GM21576 (cell line): Measurements from ENCODE around the gene COL26A1.

ENCODE experiments used
- ATAC-seq: cut with Tn5 transposase; IDR thresholded peaks from one replicate; pipeline ENCODE4 v1.9.1; 2021; ENCODE audit warnings: mild to moderate bottlenecking, moderate library complexity; ENCODE audit not compliant: unreplicated experiment

The COL26A1 gene

DNA sequence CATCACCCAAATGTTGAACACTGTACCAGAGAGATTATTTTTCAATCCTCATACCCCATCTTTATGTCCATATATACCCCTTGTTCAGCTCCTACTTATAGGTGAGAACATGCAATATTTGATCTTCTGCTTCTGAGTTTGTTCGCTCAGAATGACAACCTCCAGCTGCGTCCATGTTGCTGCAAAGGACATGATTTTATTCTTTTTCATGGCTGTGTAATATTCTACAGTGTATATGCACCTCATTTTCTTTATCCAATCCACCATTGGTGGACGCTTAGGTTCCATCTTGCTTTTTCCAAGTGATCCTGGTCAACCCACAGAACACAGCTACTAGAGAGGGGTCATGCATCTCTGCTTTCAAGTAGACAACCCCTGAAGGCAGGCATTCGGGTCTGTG is 166.9 kb downstream of the COL26A1 start:
- no peak for ATAC-seq

GRCh38 chr7:101531726-101532357 is 169.2 kb downstream of the COL26A1 start:
- no peak for ATAC-seq

DNA sequence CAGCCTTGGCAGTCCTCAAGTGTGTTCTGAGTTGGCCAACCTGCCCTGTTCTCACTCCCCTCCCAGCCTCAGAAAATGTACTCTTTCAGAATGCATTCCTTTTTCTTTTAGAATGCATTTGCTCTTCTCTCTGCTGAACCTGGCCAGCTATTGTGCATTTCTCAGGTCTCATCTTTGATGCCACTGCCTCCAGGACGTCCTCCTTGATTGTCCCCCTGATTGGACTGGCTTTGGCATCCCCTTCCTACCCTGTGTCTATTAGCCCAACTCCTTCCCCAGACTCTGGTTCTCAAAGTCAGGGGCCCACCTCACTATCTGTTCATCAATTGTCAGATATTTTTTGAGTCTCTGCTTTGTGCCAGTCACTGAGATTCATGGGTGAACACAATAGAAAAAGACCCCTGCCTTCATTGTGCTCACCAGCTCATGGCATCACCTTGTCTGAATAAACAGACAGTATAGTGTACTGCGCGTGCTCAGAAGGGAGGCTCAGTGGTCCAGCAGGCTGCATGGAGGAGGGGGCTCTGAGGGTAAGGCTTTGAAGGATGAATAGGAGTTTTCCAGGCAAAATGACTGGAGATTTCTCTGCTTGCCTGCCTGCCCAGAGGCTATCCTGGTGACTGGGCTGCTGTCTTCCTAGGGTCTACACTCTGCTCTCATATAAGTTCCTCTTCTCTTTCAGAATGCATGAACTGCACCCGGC is 169.9 kb downstream of the COL26A1 start:
- ATAC-seq = no peak

DNA sequence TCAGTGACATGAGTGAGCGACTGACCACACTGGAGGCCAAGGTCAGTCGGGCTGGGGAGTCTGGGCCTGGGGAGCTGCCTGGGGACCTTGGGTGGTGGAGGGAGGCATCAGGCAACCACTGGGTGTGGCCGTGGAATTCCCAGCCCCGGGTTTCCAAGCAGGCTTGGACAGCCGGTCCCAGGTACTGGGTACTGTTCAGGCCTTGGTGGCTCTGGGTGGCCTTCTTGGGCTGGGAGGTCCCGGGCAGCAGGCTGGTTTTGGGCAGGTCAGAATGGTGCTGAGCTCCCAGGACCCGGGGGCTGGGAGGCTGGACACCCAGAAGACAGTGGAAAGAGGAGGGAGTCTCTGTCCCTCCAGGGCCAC is 170.4 kb downstream of the COL26A1 start:
- no peak for ATAC-seq

DNA sequence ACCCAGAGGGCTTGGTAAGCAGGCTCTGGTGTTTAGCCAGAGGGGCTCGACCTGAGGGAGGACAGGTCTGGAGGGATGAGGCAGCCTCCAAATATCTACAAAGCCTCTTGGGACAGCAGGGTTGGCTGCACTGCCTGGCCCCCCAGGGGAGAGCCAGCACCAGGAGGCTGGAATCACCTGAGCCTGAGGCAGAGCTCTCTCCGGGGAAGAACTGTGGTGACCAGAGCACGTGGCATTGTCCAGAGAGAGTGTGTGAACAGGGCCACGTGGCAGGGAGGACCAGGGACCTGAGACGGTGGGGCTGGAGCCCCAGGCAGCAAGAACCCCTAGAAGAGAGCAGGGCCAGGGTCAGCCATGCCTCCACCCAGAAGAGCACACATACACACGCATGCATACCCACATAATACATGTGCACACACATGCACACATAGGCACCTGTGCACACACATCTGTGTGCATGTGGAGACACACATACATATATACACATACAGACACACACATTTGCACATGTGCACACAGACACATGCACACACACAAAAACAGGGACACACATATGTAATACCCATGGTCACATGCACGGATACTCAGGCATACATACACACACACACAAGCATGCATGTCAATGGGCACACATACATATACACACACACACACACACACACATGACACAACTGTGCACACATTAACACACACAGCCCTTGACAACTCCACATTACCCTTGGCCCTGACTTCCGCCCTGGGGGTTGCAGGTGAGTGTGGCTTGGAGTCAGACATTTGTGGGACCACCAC is 171.5 kb downstream of the COL26A1 start:
- no peak for ATAC-seq

GRCh38 chr7:101534873-101535272 is 172.2 kb downstream of the COL26A1 start:
- no peak for ATAC-seq

DNA sequence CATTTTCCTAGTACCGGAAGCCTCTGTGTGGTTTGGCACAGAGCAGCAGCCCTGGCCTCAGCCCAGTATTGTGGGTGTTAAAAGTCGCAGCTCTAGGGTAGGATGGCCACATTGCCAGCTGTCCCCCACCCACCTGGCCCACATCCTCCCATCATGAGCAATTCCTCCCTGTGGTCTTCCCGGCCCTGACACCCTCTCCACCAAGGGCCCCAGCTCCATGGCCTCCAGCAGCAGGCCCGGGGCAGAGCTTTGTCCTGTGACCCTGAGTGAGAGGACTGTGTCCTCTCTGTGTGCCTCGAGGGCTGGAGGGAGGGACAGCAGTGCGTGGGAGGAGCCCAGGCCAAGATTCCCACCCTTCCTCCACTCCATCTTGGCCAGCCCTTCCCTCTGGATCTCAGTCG is 172.7 kb downstream of the COL26A1 start:
- no peak for ATAC-seq

DNA sequence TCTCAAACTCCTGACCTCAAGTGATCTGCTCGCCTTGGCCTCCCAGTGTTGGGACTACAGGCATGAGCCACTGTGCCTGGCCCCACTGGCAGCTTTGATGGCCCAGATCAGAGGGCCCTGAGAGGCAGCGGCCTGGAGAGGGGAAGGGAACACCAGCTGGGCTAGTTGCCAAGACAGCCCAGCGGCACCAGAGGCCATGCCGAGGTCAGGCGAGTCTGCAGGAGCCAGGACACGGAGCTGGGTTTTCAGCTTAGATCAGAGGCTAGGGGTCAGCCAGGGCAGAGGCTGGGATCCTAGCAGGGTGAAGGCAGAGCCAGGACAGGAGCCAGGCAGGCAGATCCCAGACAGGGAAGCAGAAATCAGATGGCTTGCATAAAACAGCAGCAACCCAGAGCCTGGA is 173.6 kb downstream of the COL26A1 start:
- no peak for ATAC-seq

DNA sequence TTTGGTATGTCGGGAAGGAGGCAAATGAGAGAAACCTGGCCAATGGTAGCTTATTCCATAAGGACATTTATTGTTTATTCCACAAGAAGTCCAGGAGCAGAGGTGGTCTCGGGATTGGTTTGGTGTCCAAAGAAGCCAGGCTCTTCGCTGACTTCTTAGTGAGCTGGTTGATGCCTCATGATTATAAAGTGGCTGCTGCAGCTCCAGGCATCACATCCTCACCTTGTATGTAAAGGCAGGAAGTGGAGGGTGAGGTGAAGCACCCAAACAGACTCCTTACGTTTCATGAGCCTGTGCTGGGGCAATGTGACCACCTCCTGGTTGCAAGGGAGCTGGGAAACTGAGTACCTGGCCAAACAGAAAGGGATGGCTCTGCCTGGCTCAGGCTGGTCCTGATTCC is 174.0 kb downstream of the COL26A1 start:
- ATAC-seq = no peak

DNA sequence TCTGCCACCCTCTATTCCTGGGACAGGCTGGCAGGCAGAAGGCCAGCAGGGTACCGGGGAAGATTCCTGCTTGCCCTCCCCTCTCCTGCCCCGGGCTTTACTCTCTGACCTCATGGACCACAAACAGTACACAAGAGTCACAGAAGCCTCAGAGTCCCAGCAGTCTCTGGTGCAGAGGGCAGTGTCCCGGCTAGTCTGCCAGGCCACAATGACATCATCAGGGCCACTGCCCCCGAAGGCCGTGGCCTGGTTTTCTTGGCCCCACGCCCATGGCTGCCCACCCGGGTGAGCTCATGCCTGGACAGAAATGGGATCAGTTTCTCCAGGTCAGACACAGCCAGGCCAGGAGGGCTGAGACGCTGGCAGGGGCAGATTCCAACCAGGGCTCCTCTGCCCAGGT is 174.5 kb downstream of the COL26A1 start:
- no peak for ATAC-seq

- ATAC-seq = no peak
These were observed 175.4 kb downstream of the COL26A1 start for GRCh38 chr7:101537935-101538595.

DNA sequence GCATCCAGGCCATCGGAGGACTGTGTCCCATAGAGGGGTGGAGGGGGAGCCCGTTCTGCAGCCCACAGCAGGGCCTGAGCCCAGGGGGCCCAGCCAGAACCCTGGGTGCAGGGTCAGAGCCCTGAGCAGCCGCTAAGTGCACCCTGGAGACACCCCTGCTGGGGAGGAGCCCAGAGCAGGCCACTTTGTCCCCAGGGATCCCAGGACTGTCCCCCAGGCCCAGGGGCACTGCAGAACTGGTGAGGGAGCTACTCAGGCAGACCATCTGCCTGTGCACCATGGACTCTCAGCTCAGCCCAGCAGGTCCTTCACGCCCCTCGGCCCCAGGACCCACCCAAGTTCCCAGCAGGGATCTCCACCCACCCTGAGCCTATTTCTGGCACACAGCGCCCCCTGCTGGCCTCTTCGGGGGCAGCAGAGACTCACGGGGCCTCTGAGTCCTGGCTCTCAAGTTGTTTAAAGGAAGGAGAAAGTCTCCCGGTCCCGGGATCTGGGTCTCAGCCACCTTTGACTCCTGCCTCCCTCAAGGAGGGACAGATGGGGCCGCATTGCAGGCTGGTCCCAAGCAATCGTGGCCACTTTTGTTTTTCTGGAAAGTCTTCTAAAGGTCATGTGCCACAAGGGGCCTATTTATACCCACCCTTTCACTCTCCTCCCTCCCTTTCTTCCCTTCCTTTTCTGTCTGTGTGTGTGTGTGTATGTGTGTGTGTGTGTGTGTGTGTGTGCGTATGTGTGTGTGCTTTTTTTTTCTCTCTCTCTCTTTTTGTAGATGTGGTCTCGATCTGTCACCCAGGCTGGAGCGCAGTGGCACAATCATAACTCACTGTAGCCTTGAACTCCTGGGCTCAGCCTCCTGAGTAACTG is 176.2 kb downstream of the COL26A1 start:
- ATAC-seq = no peak

GRCh38 chr7:101539784-101540183 is 177.1 kb downstream of the COL26A1 start:
- no peak for ATAC-seq

DNA sequence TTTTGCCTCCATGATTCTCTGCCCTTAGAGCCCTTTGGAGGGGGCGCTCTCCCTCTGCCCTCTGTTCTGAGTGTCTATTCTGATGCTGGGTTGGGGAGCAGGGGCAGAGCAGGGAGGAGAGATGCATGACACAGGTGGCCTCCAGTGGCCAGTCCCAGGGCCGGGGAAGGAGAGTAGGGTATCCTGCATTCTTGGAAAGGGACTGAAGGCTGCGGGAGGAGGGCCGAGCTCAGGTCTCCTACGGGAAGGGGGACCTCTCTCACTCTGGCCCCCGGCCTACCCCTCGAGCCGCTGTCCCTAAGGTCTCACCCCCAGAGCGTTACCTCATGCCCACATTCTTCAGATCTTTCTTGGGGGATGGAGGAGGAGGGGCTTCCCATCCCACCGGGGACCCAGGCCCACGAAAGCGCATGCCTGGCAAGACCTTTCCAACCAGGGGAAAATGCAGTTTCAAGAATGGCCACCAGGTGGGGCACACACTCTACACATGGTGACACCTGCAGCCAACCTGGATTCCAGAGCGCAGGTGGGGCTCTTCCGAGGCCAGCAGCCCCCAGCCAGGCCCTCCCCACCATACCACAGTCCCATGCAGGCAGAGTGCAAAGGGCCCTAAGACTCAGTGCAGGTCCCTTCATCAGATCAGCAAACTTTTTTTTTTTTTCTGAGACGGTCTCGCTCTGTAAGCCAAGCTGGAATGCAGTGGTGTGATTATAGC is 180.0 kb downstream of the COL26A1 start:
- ATAC-seq = no peak

DNA sequence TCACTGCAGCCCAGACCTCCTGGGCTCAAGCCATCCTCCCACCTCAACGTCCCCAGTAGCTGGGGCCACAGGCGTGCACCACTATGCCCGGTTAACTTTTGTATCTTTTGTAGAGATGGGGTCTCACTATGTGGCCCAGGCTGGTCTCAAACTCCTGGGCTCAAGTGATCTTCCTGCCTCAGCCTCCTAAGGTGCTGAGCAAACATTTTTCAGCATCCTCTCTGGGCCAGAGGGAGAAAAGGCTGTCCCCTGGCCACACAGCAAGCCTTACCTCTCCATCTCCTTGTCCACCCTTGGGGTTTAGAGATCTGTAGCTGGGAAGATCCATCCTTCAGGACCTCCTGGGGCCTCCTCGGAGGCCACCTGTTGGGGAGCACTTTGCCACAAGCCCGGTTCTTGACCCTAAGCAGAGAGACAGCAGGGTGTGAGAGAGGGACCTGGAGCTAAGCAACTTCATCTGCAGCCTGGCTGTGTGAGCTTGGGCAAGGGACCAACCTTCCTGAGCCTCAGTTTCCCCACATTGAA is 180.6 kb downstream of the COL26A1 start:
- no peak for ATAC-seq

- no peak for ATAC-seq
These were observed 181.2 kb downstream of the COL26A1 start for GRCh38 chr7:101543846-101544245.

DNA sequence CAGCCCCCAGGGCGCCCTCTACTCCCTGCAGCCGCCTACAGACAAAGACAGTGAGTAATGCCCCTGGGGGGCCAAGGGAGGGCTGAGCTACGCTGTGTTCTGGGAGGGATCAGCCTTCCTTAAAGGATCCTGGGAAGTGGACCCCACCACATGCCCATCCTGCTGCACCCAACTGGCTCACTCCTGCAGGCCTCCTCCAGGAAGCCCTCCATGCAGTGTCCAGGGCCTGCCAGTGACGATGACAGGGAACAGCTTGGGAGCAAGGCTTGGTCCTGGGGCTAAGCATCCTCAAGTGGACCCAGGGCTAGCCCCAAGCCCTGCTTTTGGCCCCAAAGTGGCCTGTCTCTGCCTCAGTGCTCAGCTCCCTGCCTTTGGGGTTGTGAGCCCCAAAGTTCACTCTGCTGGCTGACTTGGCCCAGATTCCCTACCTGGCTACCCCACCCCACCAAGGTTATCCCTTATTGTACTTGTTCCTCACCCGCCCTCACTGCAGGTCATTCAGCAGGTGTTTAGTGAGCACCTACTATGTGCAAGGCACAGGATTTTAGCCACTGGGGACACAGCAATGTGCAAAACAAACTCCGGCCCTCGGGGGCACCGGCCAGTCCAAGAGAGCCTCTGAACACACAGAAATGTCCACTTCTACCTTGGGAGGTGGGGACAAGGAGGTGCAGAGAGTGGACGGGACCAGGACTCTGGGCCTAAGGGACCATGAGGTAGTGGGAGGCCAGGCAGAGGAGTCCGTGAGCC is 182.9 kb downstream of the COL26A1 start:
- no peak for ATAC-seq

DNA sequence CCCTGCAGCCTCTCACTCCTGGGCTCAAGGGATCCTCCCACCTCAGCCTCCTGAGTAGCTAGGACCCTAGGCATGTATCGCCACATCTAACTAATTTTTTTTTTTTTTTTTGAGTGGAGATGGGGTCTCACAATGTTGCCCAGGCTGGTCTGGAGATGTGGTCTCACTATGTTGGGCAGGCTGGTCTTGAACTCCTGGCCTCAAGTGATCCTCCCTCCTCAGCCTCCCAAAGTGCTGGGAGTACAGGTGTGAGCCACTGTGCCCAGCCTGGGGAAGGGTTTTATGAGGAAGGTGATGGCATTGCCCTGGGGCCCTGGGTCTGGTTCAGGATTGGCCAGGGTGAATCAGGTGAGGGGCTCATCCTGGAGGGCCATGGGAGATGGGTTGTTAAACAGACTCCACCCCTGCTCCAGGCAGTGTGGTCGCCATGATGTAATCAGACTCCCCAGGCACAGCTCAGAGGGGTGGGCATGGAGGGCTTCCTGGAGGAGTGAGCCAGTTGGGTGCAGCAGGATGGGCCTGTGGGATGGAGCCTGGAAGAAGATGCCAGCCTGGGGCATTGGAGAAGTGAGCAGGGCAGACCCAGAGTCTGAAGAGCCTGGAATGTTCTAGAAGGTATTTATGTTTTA is 183.7 kb downstream of the COL26A1 start:
- ATAC-seq = no peak
